ENCODE results near the gene CAD.

CAD gene

GRCh38 chr2:27290549-27290948, 73.4 kb downstream of the CAD start:
- no peak for TF ChIP-seq CTCF (IDR thresholded peaks at IDR 0.05; ENCODE audit: low read depth, low read length, missing control alignments)
- DNase-seq (ENCODE audit: low read depth): no peak

GRCh38 chr2:27291865-27292264, 74.7 kb downstream of the CAD start:
- H3K4me3 ChIP-seq (ENCODE audit: low read depth, low read length): no peak overlapping the region
- no peak for TF ChIP-seq CTCF (IDR thresholded peaks at IDR 0.05; ENCODE audit: low read depth, low read length, missing control alignments)
- no peak for DNase-seq (ENCODE audit: low read depth)

More at GRCh38 chr2:27290549-27290948, 73.4 kb downstream of the CAD start:
- no peak overlapping the region for H3K4me3 ChIP-seq (ENCODE audit: low read depth, low read length)
